Inflammatory macrophage treated with lipopolysaccharide for 4 hours (primary cell): ENCODE results near the gene NECAB2.

Experiments used
- DNase-seq: peaks from one replicate; pipeline ENCODE4 v3.0.0-alpha.2; 2020

NECAB2 gene

DNA sequence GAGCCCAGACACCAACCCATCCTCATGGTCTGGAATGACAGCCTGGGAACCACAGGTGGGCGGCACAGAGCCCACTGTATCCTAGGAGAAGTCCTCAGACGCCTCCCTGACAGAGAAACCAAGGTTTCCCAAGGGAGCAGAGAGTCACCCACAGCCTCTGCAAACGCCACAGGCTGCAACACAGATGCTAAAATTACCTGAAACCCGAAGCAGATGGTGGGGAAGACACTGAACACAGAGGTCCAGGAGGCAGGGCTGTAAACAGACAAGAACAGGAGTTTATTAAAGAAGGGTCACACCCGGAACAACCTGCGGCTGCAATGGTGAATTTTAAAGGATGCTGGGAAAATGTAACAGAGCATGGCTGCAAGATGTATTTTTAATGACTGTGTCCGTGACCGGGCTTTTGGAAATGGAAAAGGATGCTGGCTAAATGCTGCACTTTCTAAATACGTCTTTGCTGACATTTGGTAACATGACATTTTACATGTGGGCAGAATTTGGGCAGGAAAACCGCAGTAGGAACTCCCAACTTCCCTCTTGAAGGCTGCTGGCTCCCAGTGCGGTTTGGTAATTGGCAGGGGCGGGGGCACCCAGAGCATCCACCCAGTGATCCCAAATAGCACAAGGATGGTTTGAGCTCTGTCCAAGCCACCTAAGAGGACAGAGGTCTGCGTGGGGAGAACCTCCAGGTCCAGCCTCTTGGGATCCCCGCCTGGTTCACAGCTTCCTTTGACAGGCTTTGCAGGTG, 61.4 kb downstream of the NECAB2 start:
- DNase-seq: peak; percentile 74

DNA sequence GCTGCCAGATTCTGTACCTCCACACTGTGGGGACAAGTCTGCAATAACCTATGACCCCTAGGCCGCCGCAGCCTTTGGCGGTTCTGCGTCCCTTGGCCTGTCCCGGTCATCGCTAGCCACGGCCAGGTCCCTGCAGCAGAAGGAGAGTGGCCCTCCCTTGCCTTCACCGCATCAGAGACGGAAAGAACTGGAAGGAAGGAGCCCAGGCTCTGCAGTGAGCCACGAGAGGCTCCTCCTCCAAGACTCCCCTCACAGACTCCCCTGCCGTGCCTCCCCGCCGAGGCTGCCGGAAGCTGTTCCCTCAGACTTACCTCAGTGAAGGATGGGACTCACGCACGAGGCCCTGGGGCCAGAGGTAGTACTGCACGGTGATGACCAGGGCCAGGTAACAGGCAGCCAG, 63.5 kb downstream of the NECAB2 start:
- DNase-seq: no peak

GRCh38 chr16:84032458-84033178, 64.6 kb downstream of the NECAB2 start:
- no peak for DNase-seq

GRCh38 chr16:84033251-84034195, 65.5 kb downstream of the NECAB2 start:
- DNase-seq: no peak

DNA sequence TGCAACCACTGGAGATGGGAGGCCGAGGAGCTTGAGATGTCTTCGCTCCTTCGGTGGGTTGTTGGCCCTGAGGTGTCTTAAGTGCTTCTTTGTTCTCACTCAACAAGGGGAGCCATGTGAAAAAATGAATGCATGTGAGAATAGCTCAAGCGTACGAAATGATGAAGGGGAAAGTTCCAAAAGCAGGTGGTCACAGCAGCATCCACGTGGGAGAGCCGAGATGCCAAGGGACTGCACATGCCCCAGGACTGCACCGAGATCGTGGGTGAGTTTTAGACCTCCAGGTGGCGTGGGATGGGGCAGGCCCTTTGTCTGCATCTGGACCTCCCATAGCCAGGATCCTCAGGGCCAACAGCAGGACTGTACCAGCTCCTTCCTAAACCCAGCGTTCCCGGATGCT, 66.5 kb downstream of the NECAB2 start:
- no peak for DNase-seq

DNA sequence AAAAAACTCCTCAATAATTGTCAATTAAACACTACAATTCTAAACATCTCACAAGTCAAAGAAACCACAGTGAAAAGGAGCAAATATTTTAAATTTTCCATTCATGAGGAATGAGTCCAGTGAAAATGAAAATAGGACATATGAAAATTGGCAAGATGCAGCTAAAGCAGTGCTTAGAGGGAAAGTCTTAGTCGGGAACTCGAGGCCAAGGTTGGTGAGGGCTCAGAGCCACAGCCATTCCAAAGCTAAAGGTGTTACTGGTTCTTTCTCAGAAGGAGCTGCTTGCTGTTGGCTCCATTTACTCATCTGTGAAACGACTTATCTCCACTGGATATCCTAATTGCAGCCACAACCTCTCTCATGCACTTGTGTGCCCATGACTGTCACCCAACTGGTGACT, 68.1 kb downstream of the NECAB2 start:
- no peak for DNase-seq

GRCh38 chr16:84036982-84037425, 69.0 kb downstream of the NECAB2 start:
- DNase-seq: no peak

- DNase-seq: no peak
Observed at GRCh38 chr16:84038469-84038868, 70.4 kb downstream of the NECAB2 start.

DNA sequence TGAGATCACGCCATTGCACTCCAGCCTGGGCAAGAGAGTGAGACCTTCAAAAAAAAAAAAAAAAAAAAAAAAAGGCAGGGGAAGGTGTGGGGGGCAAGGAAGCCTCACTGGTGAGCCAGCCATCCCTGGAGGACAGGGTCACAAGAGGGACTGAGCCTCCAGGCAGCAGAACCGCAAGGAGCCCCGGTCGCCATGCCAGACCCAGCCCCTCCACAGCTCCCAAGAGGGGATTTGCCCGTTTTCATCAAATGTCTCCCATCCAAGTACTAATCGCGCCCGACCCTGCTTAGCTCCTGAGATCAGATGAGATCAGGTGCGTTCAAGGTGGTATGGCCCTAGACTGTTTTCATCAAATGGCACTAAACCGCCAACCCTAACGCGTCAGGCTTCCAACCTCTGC, 71.7 kb downstream of the NECAB2 start:
- no peak for DNase-seq

DNA sequence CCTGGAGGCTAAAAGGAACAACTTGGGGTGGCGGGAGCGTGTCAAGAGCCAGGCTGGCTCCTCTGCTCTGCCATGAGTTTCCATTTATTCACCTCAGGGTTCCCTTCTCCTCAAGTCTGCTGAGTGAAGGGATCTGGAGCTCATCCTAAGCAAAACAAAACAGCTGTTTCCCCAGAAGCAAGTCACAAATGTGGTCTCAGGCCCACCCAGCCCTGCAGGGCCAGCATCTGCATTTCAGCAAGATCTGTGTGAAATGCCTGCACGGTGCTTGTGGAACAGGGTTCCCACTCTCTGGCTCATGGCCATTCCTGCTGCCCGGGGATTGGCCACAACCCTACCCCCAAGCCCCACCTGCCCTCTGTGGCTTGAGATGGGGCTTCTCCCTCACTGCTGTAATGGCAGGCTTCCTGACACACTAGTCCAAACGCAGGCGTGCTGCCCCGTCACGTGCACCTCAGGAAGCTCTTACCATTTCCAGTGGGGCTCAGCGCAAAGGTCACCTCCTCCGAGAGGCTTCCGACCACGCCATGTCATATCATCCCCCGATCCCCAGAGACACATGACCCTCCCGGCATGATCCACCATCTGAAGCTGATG, 72.3 kb downstream of the NECAB2 start:
- no peak for DNase-seq

DNA sequence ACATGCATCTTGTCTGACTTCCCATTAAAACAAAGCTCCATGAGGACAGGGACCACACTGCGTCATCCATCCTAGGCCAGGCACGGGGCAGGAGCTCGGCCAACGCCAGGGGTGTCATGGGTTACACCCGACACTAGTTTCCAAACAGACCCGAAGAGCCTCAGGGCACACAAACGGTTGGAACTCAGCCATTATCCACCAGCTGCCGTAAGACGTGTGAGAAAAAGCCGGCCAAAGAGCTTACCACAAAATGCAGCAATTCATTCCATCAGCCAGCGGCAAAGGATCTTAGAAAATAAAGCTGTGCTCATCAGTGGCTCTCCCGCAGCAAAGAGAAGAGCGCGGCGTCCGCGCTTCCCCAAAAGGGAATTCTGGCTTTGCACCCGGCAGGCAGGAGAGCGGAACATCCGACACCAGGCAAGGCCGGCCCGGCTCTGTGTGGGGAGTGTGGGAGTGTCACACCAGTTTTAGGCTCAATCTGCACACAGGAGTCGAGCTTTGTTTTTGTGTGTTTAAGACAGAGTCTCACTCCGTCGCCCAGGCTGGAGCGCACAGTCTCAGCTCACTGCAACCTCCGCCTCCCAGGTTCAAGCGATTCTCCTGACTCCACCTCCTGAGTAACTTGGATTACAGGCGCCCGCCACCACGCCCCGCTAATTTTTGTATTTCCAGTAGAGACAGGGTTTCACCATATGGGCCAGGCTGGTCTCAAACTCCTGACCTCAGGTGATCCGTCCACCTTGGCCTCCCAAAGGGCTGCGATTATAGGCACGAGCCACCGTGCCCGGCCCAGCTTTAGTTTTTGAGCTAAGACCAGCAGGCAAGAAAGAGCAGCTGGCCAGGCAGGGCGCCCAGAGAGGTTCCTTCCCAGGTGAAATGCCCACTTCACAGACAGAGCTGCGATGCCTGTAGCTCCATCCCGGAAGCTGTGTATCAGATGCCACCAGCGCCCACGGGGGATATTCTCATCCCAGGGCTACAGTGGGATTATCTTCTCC, 73.1 kb downstream of the NECAB2 start:
- no peak for DNase-seq

GRCh38 chr16:84041881-84042280, 73.8 kb downstream of the NECAB2 start:
- DNase-seq: no peak

- DNase-seq: no peak
Observed at GRCh38 chr16:84042308-84042878, 74.3 kb downstream of the NECAB2 start, which contains the start of gene SLC38A8. SLC38A8 (minus strand) TSS chr16:84042795; CDS start chr16:84042157, 638 bp downstream.

- DNase-seq: no peak
Observed at GRCh38 chr16:84042879-84043485, 74.9 kb downstream of the NECAB2 start.

DNA sequence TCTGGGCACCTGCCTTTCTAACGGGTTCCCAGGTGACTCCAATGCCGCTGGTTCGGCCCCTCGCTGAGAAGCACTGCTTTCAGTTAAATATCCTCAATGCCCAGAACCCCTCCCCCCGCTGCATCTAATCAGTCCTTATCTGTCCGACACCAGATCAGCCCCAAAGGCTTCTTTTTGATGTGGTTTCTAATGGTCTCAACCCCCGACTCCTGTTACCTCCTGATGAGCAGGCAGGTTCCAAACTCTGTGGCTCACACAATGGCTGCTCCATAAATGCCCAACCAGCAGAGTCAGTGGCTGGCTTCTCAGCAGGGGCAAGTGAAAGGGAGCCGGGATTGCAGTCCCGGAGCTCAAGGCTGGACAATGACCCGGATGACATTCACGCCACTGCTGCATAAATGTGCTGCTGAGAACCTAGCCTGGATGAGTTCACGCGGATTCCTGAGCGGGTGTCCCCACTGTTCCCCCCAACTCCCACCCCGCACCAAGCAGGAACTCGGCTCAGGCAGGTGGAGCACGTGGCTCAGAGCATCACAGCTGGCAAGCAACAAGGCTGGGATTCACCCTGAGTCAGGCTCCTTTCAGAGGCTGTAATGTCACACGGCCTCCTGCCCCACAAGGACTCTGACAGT, 75.6 kb downstream of the NECAB2 start:
- no peak for DNase-seq

DNA sequence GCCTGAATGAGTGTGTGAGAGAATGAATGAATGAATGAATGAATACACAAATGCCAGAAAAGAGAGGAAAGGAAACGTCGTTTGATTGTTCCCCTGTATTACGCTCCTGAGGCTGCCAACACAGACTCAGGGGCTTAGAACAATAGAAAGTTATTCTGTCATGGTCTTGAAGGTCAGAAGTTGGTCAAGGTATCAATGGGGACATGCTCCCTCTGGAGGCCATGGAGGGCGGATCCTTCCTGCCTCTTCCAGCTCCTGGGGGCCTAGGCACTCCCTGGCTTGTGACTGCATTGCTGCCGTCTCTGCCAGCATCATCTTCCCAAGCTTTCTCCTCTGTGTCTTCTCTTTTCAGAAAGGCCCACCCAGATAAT, 76.1 kb downstream of the NECAB2 start:
- peak; percentile 39 for DNase-seq

GRCh38 chr16:84045001-84045817, 77.2 kb downstream of the NECAB2 start:
- DNase-seq: no peak

DNA sequence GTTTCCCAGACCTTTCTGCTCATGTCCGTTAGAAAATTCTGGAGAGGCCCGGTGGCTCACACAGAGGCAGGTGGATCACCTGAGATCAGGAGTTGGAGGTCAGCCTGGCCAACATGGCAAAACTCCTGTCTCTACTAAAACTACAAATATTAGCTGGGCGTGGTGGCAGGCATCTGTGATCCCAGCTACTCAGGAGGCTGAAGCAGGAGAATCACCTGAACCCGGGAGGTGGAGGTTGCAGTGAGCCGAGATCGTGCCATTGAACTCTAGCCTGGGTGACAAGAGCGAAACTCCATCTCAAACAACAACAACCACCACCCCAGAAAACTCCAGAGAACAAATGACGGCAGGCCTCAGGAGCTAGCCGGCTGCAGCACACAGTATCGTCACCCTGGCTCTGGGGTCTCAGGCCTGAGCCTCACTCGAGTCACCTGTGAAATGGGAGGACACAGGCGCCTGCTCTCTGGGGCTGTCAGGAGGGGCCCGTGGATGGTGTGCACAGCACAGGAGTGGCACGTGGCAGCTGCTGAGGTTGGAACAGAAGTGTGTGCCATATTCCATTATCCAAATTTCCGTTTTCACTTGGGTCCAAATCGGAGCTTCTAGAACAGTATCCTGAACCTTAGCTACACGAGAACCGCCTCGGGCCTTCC, 77.9 kb downstream of the NECAB2 start:
- no peak for DNase-seq

- no peak for DNase-seq
Observed at GRCh38 chr16:84047206-84047605, 79.2 kb downstream of the NECAB2 start.
